ENCODE measurements around the gene SEMA5A.

DNA sequence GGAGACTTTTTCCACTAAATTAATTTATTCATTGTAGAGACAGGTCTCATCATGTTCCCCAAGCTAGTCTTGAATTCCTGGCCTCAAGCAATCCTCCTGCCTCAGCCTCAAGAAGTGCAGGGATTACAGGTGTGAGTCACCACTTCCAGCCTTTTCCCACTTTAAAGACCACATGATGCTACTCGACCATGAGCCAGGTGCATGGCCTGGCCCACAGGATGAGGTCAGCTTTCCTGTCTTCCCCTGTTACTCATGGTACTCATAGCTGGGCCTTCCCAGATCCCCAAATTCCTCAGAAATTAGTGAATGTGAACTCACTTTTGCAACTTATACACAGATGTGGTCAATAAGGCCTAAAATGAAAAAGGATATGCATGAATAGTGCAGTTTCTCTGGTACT is 395.9 kb downstream of the SEMA5A start:
- TF ChIP-seq POLR2AphosphoS5 (IDR thresholded peaks at IDR 0.05) (no peak), POLR2A (IDR thresholded peaks at IDR 0.05) (no peak)
- TF ChIP-seq, protein P1, sequence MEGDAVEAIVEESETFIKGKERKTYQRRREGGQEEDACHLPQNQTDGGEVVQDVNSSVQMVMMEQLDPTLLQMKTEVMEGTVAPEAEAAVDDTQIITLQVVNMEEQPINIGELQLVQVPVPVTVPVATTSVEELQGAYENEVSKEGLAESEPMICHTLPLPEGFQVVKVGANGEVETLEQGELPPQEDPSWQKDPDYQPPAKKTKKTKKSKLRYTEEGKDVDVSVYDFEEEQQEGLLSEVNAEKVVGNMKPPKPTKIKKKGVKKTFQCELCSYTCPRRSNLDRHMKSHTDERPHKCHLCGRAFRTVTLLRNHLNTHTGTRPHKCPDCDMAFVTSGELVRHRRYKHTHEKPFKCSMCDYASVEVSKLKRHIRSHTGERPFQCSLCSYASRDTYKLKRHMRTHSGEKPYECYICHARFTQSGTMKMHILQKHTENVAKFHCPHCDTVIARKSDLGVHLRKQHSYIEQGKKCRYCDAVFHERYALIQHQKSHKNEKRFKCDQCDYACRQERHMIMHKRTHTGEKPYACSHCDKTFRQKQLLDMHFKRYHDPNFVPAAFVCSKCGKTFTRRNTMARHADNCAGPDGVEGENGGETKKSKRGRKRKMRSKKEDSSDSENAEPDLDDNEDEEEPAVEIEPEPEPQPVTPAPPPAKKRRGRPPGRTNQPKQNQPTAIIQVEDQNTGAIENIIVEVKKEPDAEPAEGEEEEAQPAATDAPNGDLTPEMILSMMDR (IDR thresholded peaks at IDR 0.05) = no peak
